H1 (cell line): Measurements from ENCODE around the gene C12orf42. TPM values are rescaled to one million over a fixed set of nuclear protein-coding genes. Genes with fewer than 3 reads are reported as not detected.

ENCODE experiments used
- CHD7 ChIP-seq: fragments of 300-600 bp; sonication (generic); IDR thresholded peaks from 2 replicates; pipeline ENCODE4 v1.7.1; 2012; ENCODE audit warnings: low read length, moderate library complexity, mild to moderate bottlenecking, inconsistent platforms; ENCODE audit not compliant: insufficient replicate concordance
- polyA plus RNA-seq, 7 experiments: library from polyadenylated mRNA; depleted of rRNA in 3 of 7; stranded (reverse) in 5 of 7; unstranded in 2 of 7; fragments of >200 nt in 5 of 7; fragments of 200-250 nt in 2 of 7; gene quantifications; 1 replicate in 5 of 7; 2 replicates in 1 of 7; 4 replicates in 1 of 7; pipeline versions ENCODE4 v1.2.1 to v1.2.3, GENCODE V29; 2011 to 2013; ENCODE audit warnings: missing spikeins in 2 of 7, mixed read lengths in 2 of 7
- total RNA-seq: library from RNA; stranded (reverse); fragmentation: NEBNext Ultra II Directional; extraction: Animal tissue kit (Norgen Biotek cat#: 25700); gene quantifications from 2 replicates; pipeline ENCODE4 v1.2.1, GENCODE V29; 2021

C12orf42 gene
- total and polyA plus RNA-seq, 2 of the 8 experiments (the other 6 are each of a cell fraction or from before 2014, with no cell fraction given) = 0.05 TPM; not detected in 1

- TF ChIP-seq CHD7 = no peak
Measured at GRCh38 chr12:103519632-103520031, 23.9 kb upstream of the C12orf42 start (continued).
